K562 (cell line): Measurements from ENCODE around the gene CLEC17A. TPM values are rescaled to one million over a fixed set of nuclear protein-coding genes. Genes with fewer than 3 reads are reported as not detected.

Experiments
- ATAC-seq: fragments of 200-7000 bp; cut with Tn5 transposase; 3 replicates; pipeline ENCODE4 v1.9.1; 2020; ENCODE audit warnings: moderate library complexity
- BruUV-seq: library from RNA; stranded (reverse); fragments of 400-500 nt; replicated peaks from 2 replicates; lab custom pipeline; 2021; lab: Mats Ljungman, UMichigan
- CTCF ChIA-PET: fragments of 300-600 bp; formaldehyde crosslinking; extraction: SDS; loops from one replicate; lab custom pipeline; 2021; ENCODE audit warnings: low intra/inter-chr PET ratio; lab: Yijun Ruan, JAX
- POLR2A ChIA-PET: fragments of 300-600, 350-650 bp; sonication (Branson Sonifier 250); formaldehyde crosslinking; extraction: SDS; loops from one replicate; lab custom pipeline; 2021; ENCODE audit warnings: antibody characterized with exemption, inconsistent platforms; lab: Yijun Ruan, JAX
- DNase-seq, 4 experiments: peaks; one replicate each; pipeline versions ENCODE4 v3.0.0 to v3.0.0-alpha.2; 2011 to 2018; ENCODE audit warnings: low spot score in 3 of 4, mixed read lengths in 3 of 4; ENCODE audit errors: extremely low read depth in 1 of 4
- FAIRE-seq: peaks from 2 replicates; lab custom pipeline; 2011; peaks lifted over from hg19 to GRCh38; lab: Jason Lieb, UNC
- H2AFZ ChIP-seq: 2 replicates; pipeline ENCODE4 v1.6.0; 2011; ENCODE audit warnings: low read depth, low read length, control low read depth, inconsistent platforms
- H3K27ac ChIP-seq: fragments of 200-600 bp; 3 replicates; pipeline ENCODE4 v1.8.0; 2011; ENCODE audit warnings: low read depth, mild to moderate bottlenecking, control low read depth, inconsistent platforms, low read length, moderate library complexity, mixed read lengths; ENCODE audit errors: extremely low read depth
- H3K27me3 ChIP-seq, 2 experiments: fragments of 300-600 bp in 1 of 2; 2 replicates in 1 of 2; 3 replicates in 1 of 2; pipeline versions ENCODE4 v1.6.0 to v1.8.0; 2011; ENCODE audit warnings: inconsistent platforms in 2 of 2, low read length in 2 of 2, mild to moderate bottlenecking in 1 of 2, mixed read lengths in 1 of 2, moderate library complexity in 1 of 2; ENCODE audit not compliant: control insufficient read depth in 2 of 2, insufficient read depth in 2 of 2
- H3K36me3 ChIP-seq: fragments of 300-600 bp; 3 replicates; pipeline ENCODE4 v1.8.0; 2011; ENCODE audit warnings: mild to moderate bottlenecking, low read length, inconsistent platforms; ENCODE audit not compliant: control insufficient read depth, insufficient read depth
- H3K4me1 ChIP-seq, 2 experiments: fragments of 200-600 bp in 1 of 2; replicated peaks in 1 of 2; 2 replicates in 1 of 2; 3 replicates in 1 of 2; pipeline versions ENCODE4 v1.5.1 to v1.8.0; 2011; ENCODE audit warnings: inconsistent platforms in 2 of 2, low read length in 2 of 2, mild to moderate bottlenecking in 1 of 2, mixed read lengths in 1 of 2, moderate library complexity in 1 of 2; ENCODE audit not compliant: control insufficient read depth in 2 of 2, insufficient read depth in 2 of 2
- H3K4me2 ChIP-seq: 2 replicates; pipeline ENCODE4 v1.6.1; 2011; ENCODE audit warnings: low read length, control low read depth, inconsistent platforms, mixed read lengths; ENCODE audit not compliant: insufficient read depth
- H3K4me3 ChIP-seq: fragments of 200-600 bp; sonication (generic), shearing (Covaris generic); 2 replicates; pipeline ENCODE4 v1.5.1; 2016; ENCODE audit warnings: control low read depth, inconsistent platforms
- H3K79me2 ChIP-seq: fragments of 200-600 bp; 3 replicates; pipeline ENCODE4 v1.8.0; 2011; ENCODE audit warnings: low read length, inconsistent platforms; ENCODE audit not compliant: control insufficient read depth, insufficient read depth
- H3K9ac ChIP-seq, 2 experiments: 2 replicates each; pipeline versions ENCODE4 v1.6.0 to v1.6.1; 2011; ENCODE audit warnings: low read depth in 2 of 2, low read length in 2 of 2, control low read depth in 1 of 2, inconsistent platforms in 1 of 2, mild to moderate bottlenecking in 1 of 2, mixed read lengths in 1 of 2; ENCODE audit not compliant: insufficient read depth in 1 of 2
- H3K9me1 ChIP-seq: one replicate; pipeline ENCODE4 v1.6.0; 2011; ENCODE audit warnings: inconsistent platforms, mild to moderate bottlenecking, low read length, moderate library complexity; ENCODE audit not compliant: control insufficient read depth, insufficient read depth
- H3K9me3 ChIP-seq: replicated peaks from 2 replicates; pipeline ENCODE4 v1.5.1; 2011; ENCODE audit warnings: low read depth, low read length, inconsistent platforms; ENCODE audit not compliant: control insufficient read depth, insufficient read depth
- H4K20me1 ChIP-seq: replicated peaks from 2 replicates; pipeline ENCODE4 v1.6.1; 2011; ENCODE audit warnings: low read length, inconsistent platforms, mixed read lengths; ENCODE audit not compliant: control insufficient read depth, insufficient read depth
- PTRF ChIP-seq: fragments of 450-650 bp; IDR thresholded peaks from 2 replicates; pipeline ENCODE4 v1.6.1; 2016; ENCODE audit warnings: mild to moderate bottlenecking, missing genetic modification characterization, missing compliant biosample characterization
- SMC3 ChIP-seq: conservative IDR thresholded peaks from 2 replicates; pipeline ENCODE4 v1.6.1; 2011; ENCODE audit warnings: low read depth, low read length, improper control_type of control experiment; ENCODE audit not compliant: insufficient read depth
- STAT5A ChIP-seq: IDR thresholded peaks from 2 replicates; pipeline ENCODE4 v1.6.1; 2012; ENCODE audit warnings: low read length, inconsistent platforms, borderline replicate concordance
- TSC22D4 ChIP-seq: fragments of 450-650 bp; IDR thresholded peaks from 2 replicates; pipeline ENCODE4 v1.6.1; 2016; ENCODE audit warnings: missing genetic modification characterization, missing biosample characterization, control low read depth
- ZKSCAN3 ChIP-seq: fragments of 250-450 bp; sonication (Bioruptor Pico); IDR thresholded peaks from 2 replicates; pipeline ENCODE4 v1.4.0; 2020
- WGBS: fragments of 100-300 bp; shearing (Covaris generic); methylation state at CpG from one replicate; pipeline ENCODE4 v1.1.6; 2016; ENCODE audit warnings: low coverage, mixed read lengths; ENCODE audit not compliant: insufficient coverage; ENCODE audit errors: missing lambda C conversion rate; 5-methylcytosine and 5-hydroxymethylcytosine counted together
- in situ Hi-C: fragments of 300-500 bp; cut with MboI; formaldehyde crosslinking; loops from 4 replicates; pipeline ENCODE4 v1.15.0; 2018; ENCODE audit warnings: inconsistent platforms, mixed read lengths
- intact Hi-C: fragments of 100-400 bp; cut with micrococcal nuclease; formaldehyde crosslinking; loops from 2 replicates; pipeline ENCODE4 v1.14.2; 2022
- polyA plus RNA-seq, 8 experiments: library from polyadenylated mRNA; depleted of rRNA in 4 of 8; stranded (reverse) in 5 of 8; unstranded in 3 of 8; fragments of >200 nt; fragmentation: Nextera tagmentation in 2 of 8; fragmentation: Illumina TruSeq in 1 of 8; extraction: Ambion mirVana in 2 of 8; extraction: Trizol in 1 of 8; gene quantifications; 2 replicates each; pipeline versions ENCODE4 v1.2.1 to v1.2.3, GENCODE V29; 2011 to 2014; ENCODE audit warnings: inconsistent platforms in 1 of 8, missing spikeins in 1 of 8
- total RNA-seq, 7 experiments: library from RNA; depleted of rRNA in 6 of 7; stranded (reverse); fragments of >200 nt in 6 of 7; fragmentation: Illumina TruSeq in 2 of 7; extraction: Trizol in 2 of 7; gene quantifications; 2 replicates each; pipeline versions ENCODE4 v1.2.1 to v1.2.3, GENCODE V29; 2011 to 2021; ENCODE audit warnings: low replicate concordance in 1 of 7
- TF ChIP-seq, protein P1 (sequence below): fragments of 250-450 bp; sonication (Bioruptor Pico); IDR thresholded peaks from 2 replicates; pipeline ENCODE4 v1.9.0; 2021; ENCODE audit warnings: mild to moderate bottlenecking
- TF ChIP-seq, protein P2 (sequence below): sonication (generic); formaldehyde crosslinking; IDR thresholded peaks from 2 replicates; pipeline ENCODE4 v1.8.0; 2022; ENCODE audit warnings: mild to moderate bottlenecking, low read depth, missing genetic modification reagents
- TF ChIP-seq, protein P3 (sequence below): fragments of 450-650 bp; IDR thresholded peaks from 2 replicates; pipeline ENCODE4 v1.6.1; 2018; ENCODE audit warnings: mild to moderate bottlenecking, low read depth; ENCODE audit not compliant: partially characterized antibody
- TF ChIP-seq, protein P4 (sequence below): IDR thresholded peaks from 2 replicates; pipeline ENCODE4 v1.6.1; 2011; ENCODE audit warnings: borderline replicate concordance, low read depth, mild to moderate bottlenecking, moderate library complexity, low read length; ENCODE audit not compliant: insufficient read depth, poor library complexity, severe bottlenecking

The CLEC17A gene
- total and polyA plus RNA-seq, 9 of the 15 experiments (the other 6 are each of a cell fraction or from before 2014, with no cell fraction given) = 0.03 TPM; not detected in 8

DNA sequence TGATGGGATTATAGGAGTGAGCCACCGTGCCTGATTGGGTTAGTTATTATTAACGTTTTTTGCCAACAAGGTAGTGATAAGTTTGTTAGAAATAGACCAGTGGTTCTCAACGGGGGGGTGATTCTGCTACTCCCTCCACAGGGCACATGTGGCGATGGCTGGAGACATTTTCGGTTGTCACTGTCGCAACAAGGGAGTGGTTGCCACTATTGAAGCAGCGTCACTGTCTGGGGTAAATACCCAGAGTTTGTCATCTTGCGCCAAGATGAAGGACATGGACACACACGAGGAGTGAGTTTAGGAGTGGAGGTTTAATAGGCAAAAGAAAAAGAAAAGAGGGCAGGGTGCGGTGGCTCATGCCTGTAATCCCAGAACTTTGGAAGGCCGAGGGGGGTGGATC lies 72.8 kb downstream of the CLEC17A start (continued):
- TF ChIP-seq, protein P1, sequence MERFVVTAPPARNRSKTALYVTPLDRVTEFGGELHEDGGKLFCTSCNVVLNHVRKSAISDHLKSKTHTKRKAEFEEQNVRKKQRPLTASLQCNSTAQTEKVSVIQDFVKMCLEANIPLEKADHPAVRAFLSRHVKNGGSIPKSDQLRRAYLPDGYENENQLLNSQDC (CRISPR knock-in tag) = no peak
- TF ChIP-seq SMC3 = no peak
- TF ChIP-seq, protein P2, sequence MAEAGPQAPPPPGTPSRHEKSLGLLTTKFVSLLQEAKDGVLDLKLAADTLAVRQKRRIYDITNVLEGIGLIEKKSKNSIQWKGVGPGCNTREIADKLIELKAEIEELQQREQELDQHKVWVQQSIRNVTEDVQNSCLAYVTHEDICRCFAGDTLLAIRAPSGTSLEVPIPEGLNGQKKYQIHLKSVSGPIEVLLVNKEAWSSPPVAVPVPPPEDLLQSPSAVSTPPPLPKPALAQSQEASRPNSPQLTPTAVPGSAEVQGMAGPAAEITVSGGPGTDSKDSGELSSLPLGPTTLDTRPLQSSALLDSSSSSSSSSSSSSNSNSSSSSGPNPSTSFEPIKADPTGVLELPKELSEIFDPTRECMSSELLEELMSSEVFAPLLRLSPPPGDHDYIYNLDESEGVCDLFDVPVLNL (CRISPR knock-in tag) = no peak
- TF ChIP-seq, protein P3, sequence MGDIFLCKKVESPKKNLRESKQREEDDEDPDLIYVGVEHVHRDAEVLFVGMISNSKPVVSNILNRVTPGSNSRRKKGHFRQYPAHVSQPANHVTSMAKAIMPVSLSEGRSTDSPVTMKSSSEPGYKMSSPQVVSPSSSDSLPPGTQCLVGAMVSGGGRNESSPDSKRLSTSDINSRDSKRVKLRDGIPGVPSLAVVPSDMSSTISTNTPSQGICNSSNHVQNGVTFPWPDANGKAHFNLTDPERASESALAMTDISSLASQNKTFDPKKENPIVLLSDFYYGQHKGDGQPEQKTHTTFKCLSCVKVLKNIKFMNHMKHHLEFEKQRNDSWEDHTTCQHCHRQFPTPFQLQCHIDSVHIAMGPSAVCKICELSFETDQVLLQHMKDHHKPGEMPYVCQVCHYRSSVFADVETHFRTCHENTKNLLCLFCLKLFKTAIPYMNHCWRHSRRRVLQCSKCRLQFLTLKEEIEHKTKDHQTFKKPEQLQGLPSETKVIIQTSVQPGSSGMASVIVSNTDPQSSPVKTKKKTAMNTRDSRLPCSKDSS = no peak

DNA sequence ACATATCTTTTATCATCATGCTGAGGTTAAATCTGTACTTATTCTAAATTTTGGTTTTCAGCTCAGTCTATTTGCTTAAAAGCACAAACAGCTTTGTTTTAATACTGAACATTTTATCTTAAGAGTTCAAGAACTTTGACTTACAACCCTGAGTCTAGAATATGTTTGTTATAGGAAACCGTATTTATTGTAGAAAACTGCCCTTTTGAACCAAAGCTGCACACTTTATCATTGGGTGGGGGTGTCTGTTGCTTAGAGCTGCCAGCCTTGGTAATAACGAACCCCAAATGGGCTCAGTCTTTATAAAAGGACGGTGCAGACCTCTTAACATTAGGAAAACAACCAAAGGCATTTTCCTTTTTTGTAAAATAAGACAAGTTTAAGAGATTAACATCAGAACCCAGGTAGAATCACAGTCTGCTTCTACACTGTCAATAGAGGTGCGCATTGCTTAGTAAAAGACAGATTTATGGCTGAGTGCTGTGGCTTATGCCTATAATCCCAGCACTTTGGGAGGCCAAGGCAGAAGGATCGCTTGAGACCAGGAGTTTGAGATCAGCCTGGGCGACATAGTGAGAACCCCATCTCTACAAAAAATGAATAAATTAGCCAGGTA lies 77.1 kb downstream of the CLEC17A start:
- H4K20me1 ChIP-seq = no peaks in the 10 kb centered on the region
- CTCF ChIA-PET = no interaction called here
- H3K9ac ChIP-seq = no peak overlapping the region
- in situ Hi-C loops (no loop called here), intact Hi-C loops (no loop called here)
- BruUV-seq = no TSS peak
- DNase-seq (no peak), ATAC-seq (no peak), FAIRE-seq (no peak)
- under 1% methylated on average over 6 of the region's 6 CpGs for WGBS
- POLR2A ChIA-PET = no interaction called here
- H3K4me1 ChIP-seq = no peaks in the 10 kb centered on the region
- no peak overlapping the region for H3K27ac ChIP-seq
- no peaks in the 10 kb centered on the region for H3K79me2 ChIP-seq
- H3K9me3 ChIP-seq = no peaks in the 10 kb centered on the region
- H3K9me1 ChIP-seq = no peaks in the 10 kb centered on the region
- peaks cover 27 to 28% of the 10 kb centered on the region in 2 experiments for H3K27me3 ChIP-seq
- no peak overlapping the region for H2AFZ ChIP-seq
- H3K4me3 ChIP-seq = no peak overlapping the region
- H3K4me2 ChIP-seq = no peak overlapping the region
- H3K36me3 ChIP-seq = no peaks in the 10 kb centered on the region
- TF ChIP-seq PTRF (tag) (no peak), STAT5A (no peak), TSC22D4 (tag) (no peak), ZKSCAN3 (CRISPR knock-in tag) (no peak)
- TF ChIP-seq, protein P4, sequence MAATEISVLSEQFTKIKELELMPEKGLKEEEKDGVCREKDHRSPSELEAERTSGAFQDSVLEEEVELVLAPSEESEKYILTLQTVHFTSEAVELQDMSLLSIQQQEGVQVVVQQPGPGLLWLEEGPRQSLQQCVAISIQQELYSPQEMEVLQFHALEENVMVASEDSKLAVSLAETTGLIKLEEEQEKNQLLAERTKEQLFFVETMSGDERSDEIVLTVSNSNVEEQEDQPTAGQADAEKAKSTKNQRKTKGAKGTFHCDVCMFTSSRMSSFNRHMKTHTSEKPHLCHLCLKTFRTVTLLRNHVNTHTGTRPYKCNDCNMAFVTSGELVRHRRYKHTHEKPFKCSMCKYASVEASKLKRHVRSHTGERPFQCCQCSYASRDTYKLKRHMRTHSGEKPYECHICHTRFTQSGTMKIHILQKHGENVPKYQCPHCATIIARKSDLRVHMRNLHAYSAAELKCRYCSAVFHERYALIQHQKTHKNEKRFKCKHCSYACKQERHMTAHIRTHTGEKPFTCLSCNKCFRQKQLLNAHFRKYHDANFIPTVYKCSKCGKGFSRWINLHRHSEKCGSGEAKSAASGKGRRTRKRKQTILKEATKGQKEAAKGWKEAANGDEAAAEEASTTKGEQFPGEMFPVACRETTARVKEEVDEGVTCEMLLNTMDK = no peak
